ENCODE measurements around the gene POU4F2. TPM values are rescaled to one million over a fixed set of nuclear protein-coding genes. Genes with fewer than 3 reads are reported as not detected.

POU4F2 gene
- total RNA-seq, 1 experiment from 2014 or later = not detected

GRCh38 chr4:146641762-146642161 lies 3.1 kb downstream of the POU4F2 start:
- DNase-seq (ENCODE audit: unreplicated experiment) = no peak
- Mint-ChIP-seq H3K9me3 (ENCODE audit: unreplicated experiment) (peaks cover 7% of the 10 kb centered on the region), H3K36me3 (ENCODE audit: insufficient read depth, unreplicated experiment) (no peaks in the 10 kb centered on the region), H3K4me1 (ENCODE audit: insufficient read depth, unreplicated experiment) (peaks cover 5% of the 10 kb centered on the region), H3K4me3 (ENCODE audit: unreplicated experiment) (no peak overlapping the region), H3K27ac (ENCODE audit: low read depth, unreplicated experiment) (no peak overlapping the region), H3K27me3 (ENCODE audit: insufficient read depth, unreplicated experiment) (peaks cover 57% of the 10 kb centered on the region)
- BruUV-seq (replicated peaks) = no TSS peak
- CTCF ChIA-PET = no interaction called here
- no peak for TF ChIP-seq CTCF (IDR thresholded peaks at IDR 0.05; ENCODE audit: unreplicated experiment)
- intact Hi-C loops (cut with micrococcal nuclease) = no loop called here
- POLR2A ChIA-PET = no interaction called here

- no peaks in the 10 kb centered on the region for H3K36me3 Mint-ChIP-seq (ENCODE audit: insufficient read depth, unreplicated experiment)
- peaks cover 59% of the 10 kb centered on the region for H3K27me3 Mint-ChIP-seq (ENCODE audit: insufficient read depth, unreplicated experiment)
- intact Hi-C loops (cut with micrococcal nuclease) = no loop called here
- peak; percentile 50 for DNase-seq (ENCODE audit: unreplicated experiment)
- BruUV-seq (replicated peaks) = no TSS peak
- ChIA-PET CTCF (interaction anchor here (0.6 to 1.1 kb wide), 3 partner anchors 58 to 303 kb away, joined by 4 to 6 read pairs (median 4); no protein-coding TSS in a partner anchor), POLR2A (no interaction called here)
- H3K9me3 Mint-ChIP-seq (ENCODE audit: unreplicated experiment) = peaks cover 7% of the 10 kb centered on the region
- TF ChIP-seq CTCF (IDR thresholded peaks at IDR 0.05; ENCODE audit: unreplicated experiment) = no peak
- peaks cover 5% of the 10 kb centered on the region for H3K4me1 Mint-ChIP-seq (ENCODE audit: insufficient read depth, unreplicated experiment)
- H3K4me3 Mint-ChIP-seq (ENCODE audit: unreplicated experiment) = no peak overlapping the region
- no peak overlapping the region for H3K27ac Mint-ChIP-seq (ENCODE audit: low read depth, unreplicated experiment)
Observed at GRCh38 chr4:146643812-146644401, 5.2 kb downstream of the POU4F2 start.

GRCh38 chr4:146645921-146646320 lies 7.2 kb downstream of the POU4F2 start:
- DNase-seq (ENCODE audit: unreplicated experiment) = no peak
- TF ChIP-seq CTCF (IDR thresholded peaks at IDR 0.05; ENCODE audit: unreplicated experiment) = no peak
- POLR2A ChIA-PET = no interaction called here
- BruUV-seq (replicated peaks) = no TSS peak
- Mint-ChIP-seq H3K27me3 (ENCODE audit: insufficient read depth, unreplicated experiment) (peaks cover 79% of the 10 kb centered on the region), H3K4me1 (ENCODE audit: insufficient read depth, unreplicated experiment) (peaks cover 5% of the 10 kb centered on the region), H3K36me3 (ENCODE audit: insufficient read depth, unreplicated experiment) (no peaks in the 10 kb centered on the region), H3K4me3 (ENCODE audit: unreplicated experiment) (no peak overlapping the region), H3K9me3 (ENCODE audit: unreplicated experiment) (no peaks in the 10 kb centered on the region), H3K27ac (ENCODE audit: low read depth, unreplicated experiment) (no peak overlapping the region)
- CTCF ChIA-PET = no interaction called here
- intact Hi-C loops (cut with micrococcal nuclease) = no loop called here

- BruUV-seq (replicated peaks) = no TSS peak
- Mint-ChIP-seq H3K4me1 (ENCODE audit: insufficient read depth, unreplicated experiment) (peaks cover 5% of the 10 kb centered on the region), H3K27me3 (ENCODE audit: insufficient read depth, unreplicated experiment) (peaks cover 80% of the 10 kb centered on the region), H3K4me3 (ENCODE audit: unreplicated experiment) (no peak overlapping the region), H3K27ac (ENCODE audit: low read depth, unreplicated experiment) (no peak overlapping the region), H3K9me3 (ENCODE audit: unreplicated experiment) (no peaks in the 10 kb centered on the region), H3K36me3 (ENCODE audit: insufficient read depth, unreplicated experiment) (no peaks in the 10 kb centered on the region)
- intact Hi-C loops (cut with micrococcal nuclease) = no loop called here
- TF ChIP-seq CTCF (IDR thresholded peaks at IDR 0.05; ENCODE audit: unreplicated experiment) = no peak
- DNase-seq (ENCODE audit: unreplicated experiment) = no peak
- CTCF ChIA-PET = interaction anchor here (0.6 kb wide), 2 partner anchors 15 to 724 kb away, joined by 3 read pairs; no protein-coding TSS in a partner anchor
- POLR2A ChIA-PET = no interaction called here
Observed at GRCh38 chr4:146646593-146647325, 8.1 kb downstream of the POU4F2 start.

Data from MCF 10A (cell line).